A673 (cell line): ENCODE measurements around the gene XPO6. TPM values are rescaled to one million over a fixed set of nuclear protein-coding genes. Genes with fewer than 3 reads are reported as not detected.
"Not testable (repeated sequence)": the region's sequence is repeated elsewhere in the genome, so short reads cannot be mapped to it uniquely, and the experiment has no call there.

Experiments used
- BruUV-seq: library from RNA; stranded (reverse); fragments of 400-500 nt; replicated peaks from 2 replicates; lab custom pipeline; 2021; lab: Mats Ljungman, UMichigan
- CTCF ChIA-PET: fragments of 300-600 bp; sonication (Branson Sonifier 250); formaldehyde crosslinking; loops from one replicate; lab custom pipeline; 2022; ENCODE audit warnings: antibody characterized with exemption; lab: Charles Lee
- POLR2A ChIA-PET: fragments of 300-600 bp; sonication (Branson Sonifier 250); formaldehyde crosslinking; loops from one replicate; lab custom pipeline; 2022; ENCODE audit warnings: antibody characterized with exemption; ENCODE audit not compliant: low non-redundant PET; lab: Charles Lee
- DNase-seq: peaks from one replicate; pipeline ENCODE4 v3.0.0-alpha.2; 2015; ENCODE audit warnings: low spot score
- H3K27ac ChIP-seq: fragments of 200-600 bp; sonication (generic); 2 replicates; pipeline ENCODE4 v1.5.1; 2016; ENCODE audit warnings: mixed run types, low read depth, mild to moderate bottlenecking, mixed read lengths, antibody characterized with exemption, low read length; ENCODE audit not compliant: poor library complexity, severe bottlenecking
- H3K27me3 ChIP-seq: fragments of 200-600 bp; sonication (generic); replicated peaks from 2 replicates; pipeline ENCODE4 v1.6.1; 2017; ENCODE audit warnings: mixed run types, low read depth, mild to moderate bottlenecking, mixed read lengths, antibody characterized with exemption, low read length; ENCODE audit not compliant: insufficient read depth, poor library complexity
- H3K36me3 ChIP-seq: fragments of 200-600 bp; sonication (generic); 2 replicates; pipeline ENCODE4 v1.6.1; 2016; ENCODE audit warnings: mixed run types, mild to moderate bottlenecking, mixed read lengths, antibody characterized with exemption, low read length; ENCODE audit not compliant: insufficient read depth, poor library complexity, severe bottlenecking
- H3K4me1 ChIP-seq: fragments of 200-600 bp; sonication (generic); 2 replicates; pipeline ENCODE4 v1.6.1; 2017; ENCODE audit warnings: mixed run types, mild to moderate bottlenecking, mixed read lengths, antibody characterized with exemption, low read length; ENCODE audit not compliant: insufficient read depth, poor library complexity, severe bottlenecking
- H3K4me3 ChIP-seq: fragments of 200-600 bp; sonication (generic); 2 replicates; pipeline ENCODE4 v1.5.1; 2016; ENCODE audit warnings: low read depth, mixed run types, mild to moderate bottlenecking, mixed read lengths, low read length; ENCODE audit not compliant: poor library complexity, severe bottlenecking
- H3K9me3 ChIP-seq: fragments of 200-600 bp; sonication (generic); 2 replicates; pipeline ENCODE4 v1.6.1; 2016; ENCODE audit warnings: mixed run types, low read depth, mild to moderate bottlenecking, mixed read lengths, antibody characterized with exemption, low read length; ENCODE audit not compliant: poor library complexity, severe bottlenecking
- EZH2 ChIP-seq: fragments of 200-600 bp; sonication (generic); IDR thresholded peaks from 2 replicates; pipeline ENCODE4 v1.6.1; 2017; ENCODE audit warnings: borderline replicate concordance, low read depth, mild to moderate bottlenecking, mixed read lengths, antibody characterized with exemption, low read length; ENCODE audit not compliant: poor library complexity, severe bottlenecking
- intact Hi-C: fragments of 100-400 bp; cut with micrococcal nuclease; formaldehyde crosslinking; loops from one replicate; pipeline ENCODE4 v1.10.0; 2022; ENCODE audit not compliant: unreplicated experiment
- total RNA-seq: library from RNA; stranded (reverse); gene quantifications from 2 replicates; pipeline ENCODE4 v1.2.3, GENCODE V29; 2021
- TF ChIP-seq, protein P1 (sequence below): fragments of 300-800, 200-600 bp; sonication (generic); conservative IDR thresholded peaks from 2 replicates; pipeline ENCODE4 v1.5.1; 2017; ENCODE audit warnings: low read depth, mild to moderate bottlenecking, antibody characterized with exemption, low read length, moderate library complexity, mixed read lengths

The XPO6 gene
- total RNA-seq, 1 experiment from 2014 or later = 155 TPM

DNA sequence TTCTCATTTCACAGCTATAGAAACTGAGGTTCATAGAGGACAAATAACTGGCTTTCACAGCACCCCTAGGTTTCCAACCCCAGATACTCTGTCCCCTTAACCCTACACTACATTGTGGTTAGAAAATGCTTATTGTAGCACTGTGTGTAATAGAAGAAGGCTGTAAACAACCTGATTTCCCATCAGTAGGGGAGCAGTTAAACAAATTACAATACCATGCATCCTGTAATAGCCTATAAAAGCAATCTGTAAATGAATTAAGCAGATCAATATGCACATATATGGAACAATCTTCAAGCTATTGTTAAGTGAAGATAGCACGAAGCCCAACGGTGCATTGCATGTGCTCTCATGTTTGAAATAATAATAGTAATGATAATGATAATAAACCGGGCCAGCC, 39.2 kb upstream of the XPO6 start:
- no peaks in the 10 kb centered on the region for H3K36me3 ChIP-seq
- POLR2A ChIA-PET = no interaction called here
- no peaks in the 10 kb centered on the region for H3K4me1 ChIP-seq
- TF ChIP-seq, protein P1, sequence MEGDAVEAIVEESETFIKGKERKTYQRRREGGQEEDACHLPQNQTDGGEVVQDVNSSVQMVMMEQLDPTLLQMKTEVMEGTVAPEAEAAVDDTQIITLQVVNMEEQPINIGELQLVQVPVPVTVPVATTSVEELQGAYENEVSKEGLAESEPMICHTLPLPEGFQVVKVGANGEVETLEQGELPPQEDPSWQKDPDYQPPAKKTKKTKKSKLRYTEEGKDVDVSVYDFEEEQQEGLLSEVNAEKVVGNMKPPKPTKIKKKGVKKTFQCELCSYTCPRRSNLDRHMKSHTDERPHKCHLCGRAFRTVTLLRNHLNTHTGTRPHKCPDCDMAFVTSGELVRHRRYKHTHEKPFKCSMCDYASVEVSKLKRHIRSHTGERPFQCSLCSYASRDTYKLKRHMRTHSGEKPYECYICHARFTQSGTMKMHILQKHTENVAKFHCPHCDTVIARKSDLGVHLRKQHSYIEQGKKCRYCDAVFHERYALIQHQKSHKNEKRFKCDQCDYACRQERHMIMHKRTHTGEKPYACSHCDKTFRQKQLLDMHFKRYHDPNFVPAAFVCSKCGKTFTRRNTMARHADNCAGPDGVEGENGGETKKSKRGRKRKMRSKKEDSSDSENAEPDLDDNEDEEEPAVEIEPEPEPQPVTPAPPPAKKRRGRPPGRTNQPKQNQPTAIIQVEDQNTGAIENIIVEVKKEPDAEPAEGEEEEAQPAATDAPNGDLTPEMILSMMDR = no peak
- no peak for TF ChIP-seq EZH2
- intact Hi-C loops = no loop called here
- no peak for DNase-seq
- CTCF ChIA-PET = no interaction called here
- no peaks in the 10 kb centered on the region for H3K27me3 ChIP-seq
- H3K4me3 ChIP-seq = no peak overlapping the region
- H3K9me3 ChIP-seq = no peaks in the 10 kb centered on the region
- no peak overlapping the region for H3K27ac ChIP-seq
- no TSS peak for BruUV-seq

DNA sequence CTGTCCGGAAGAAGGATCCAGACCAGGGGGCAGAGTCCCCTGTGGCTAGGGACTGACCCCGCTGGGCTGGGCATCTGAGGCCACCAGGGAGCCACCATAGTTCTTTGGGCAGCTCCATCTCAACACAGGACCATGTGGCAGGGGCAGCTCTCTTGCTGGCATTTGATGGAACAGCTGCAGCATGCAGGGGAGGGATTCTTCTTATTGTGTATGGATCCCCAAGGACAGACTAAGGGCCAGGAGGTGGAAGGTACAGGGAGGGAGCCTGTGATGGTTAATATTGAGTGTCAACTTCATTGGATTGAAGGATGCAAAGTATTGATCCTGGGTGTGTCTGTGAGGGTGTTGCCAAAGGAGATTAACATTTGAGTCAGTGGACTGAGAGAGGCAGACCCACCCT, 37.7 kb upstream of the XPO6 start:
- H3K36me3 ChIP-seq, H3K27ac ChIP-seq, H3K4me3 ChIP-seq, intact Hi-C loops, CTCF ChIA-PET, BruUV-seq, POLR2A ChIA-PET, H3K4me1 ChIP-seq, H3K27me3 ChIP-seq, H3K9me3 ChIP-seq, DNase-seq: not testable (repeated sequence)

DNA sequence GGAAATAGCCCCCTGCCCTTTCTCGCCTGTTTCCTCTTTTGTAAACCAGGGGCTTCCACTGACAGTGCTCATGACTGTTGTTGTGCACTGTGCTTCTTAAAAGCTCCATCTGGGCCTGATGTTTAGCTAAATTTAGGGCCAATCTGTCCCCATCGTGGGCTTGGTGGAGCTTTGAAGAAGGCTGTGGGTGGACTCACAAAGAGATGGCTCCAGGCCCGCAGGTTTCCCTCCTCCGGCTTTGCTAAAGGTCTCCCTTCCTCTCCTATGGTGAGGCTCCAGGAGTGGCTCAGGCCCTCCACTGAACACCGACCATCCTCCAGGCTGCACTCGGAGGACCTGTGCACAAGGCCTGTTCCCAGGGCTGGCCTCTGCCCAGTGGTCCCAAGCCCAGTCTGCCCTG, 30.2 kb upstream of the XPO6 start:
- ChIA-PET POLR2A (no interaction called here), CTCF (no interaction called here)
- DNase-seq = no peak
- no peak overlapping the region for H3K4me3 ChIP-seq
- H3K36me3 ChIP-seq = no peaks in the 10 kb centered on the region
- TF ChIP-seq, protein P1 = no peak
- no peak for TF ChIP-seq EZH2
- BruUV-seq = no TSS peak
- H3K9me3 ChIP-seq = no peaks in the 10 kb centered on the region
- H3K4me1 ChIP-seq = no peaks in the 10 kb centered on the region
- H3K27ac ChIP-seq = no peak overlapping the region
- no peaks in the 10 kb centered on the region for H3K27me3 ChIP-seq
- intact Hi-C loops = no loop called here

DNA sequence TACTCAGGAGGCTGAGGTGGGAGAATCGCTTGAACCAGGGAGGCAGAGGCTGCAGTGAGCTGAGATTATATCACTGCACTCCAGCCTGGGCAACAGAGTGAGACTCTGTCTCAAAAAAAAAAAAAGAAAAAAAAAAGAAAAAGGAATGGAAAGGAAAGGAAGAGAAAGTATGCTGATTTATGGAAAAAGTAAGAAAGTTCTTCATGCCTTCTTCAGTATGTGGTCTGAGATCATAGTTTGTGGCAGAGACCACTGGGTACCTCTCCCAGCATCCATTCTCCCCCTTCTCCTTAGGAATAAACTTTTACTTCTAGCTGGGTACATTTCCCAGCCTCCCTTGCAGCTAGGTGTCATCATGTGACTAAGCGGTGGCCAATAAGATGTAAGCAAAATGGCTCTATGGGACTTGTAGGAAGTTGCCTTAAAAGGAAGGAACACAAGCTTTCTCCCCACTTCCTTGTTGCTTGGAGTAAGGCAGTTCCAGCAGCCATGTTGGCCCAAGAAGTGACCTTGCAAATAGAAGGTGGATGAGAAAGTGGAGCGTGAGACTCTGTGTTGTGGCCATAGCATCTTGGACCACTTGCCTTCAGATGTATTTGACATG, 26.1 kb upstream of the XPO6 start:
- H3K4me1 ChIP-seq = no peaks in the 10 kb centered on the region
- no peaks in the 10 kb centered on the region for H3K9me3 ChIP-seq
- ChIA-PET CTCF (no interaction called here), POLR2A (no interaction called here)
- no peak for DNase-seq
- H3K27ac ChIP-seq = no peak overlapping the region
- no peaks in the 10 kb centered on the region for H3K27me3 ChIP-seq
- no peaks in the 10 kb centered on the region for H3K36me3 ChIP-seq
- no TSS peak for BruUV-seq
- no peak for TF ChIP-seq EZH2
- TF ChIP-seq, protein P1 = no peak
- intact Hi-C loops = no loop called here
- no peak overlapping the region for H3K4me3 ChIP-seq
